GM21447 (cell line): ENCODE measurements around the gene ACP2.
"Not testable (repeated sequence)": the region's sequence is repeated elsewhere in the genome, so short reads cannot be mapped to it uniquely, and the experiment has no call there.

ENCODE experiments used
- ATAC-seq: cut with Tn5 transposase; IDR thresholded peaks from one replicate; pipeline ENCODE4 v1.9.1; 2021; ENCODE audit not compliant: unreplicated experiment

The ACP2 gene

DNA sequence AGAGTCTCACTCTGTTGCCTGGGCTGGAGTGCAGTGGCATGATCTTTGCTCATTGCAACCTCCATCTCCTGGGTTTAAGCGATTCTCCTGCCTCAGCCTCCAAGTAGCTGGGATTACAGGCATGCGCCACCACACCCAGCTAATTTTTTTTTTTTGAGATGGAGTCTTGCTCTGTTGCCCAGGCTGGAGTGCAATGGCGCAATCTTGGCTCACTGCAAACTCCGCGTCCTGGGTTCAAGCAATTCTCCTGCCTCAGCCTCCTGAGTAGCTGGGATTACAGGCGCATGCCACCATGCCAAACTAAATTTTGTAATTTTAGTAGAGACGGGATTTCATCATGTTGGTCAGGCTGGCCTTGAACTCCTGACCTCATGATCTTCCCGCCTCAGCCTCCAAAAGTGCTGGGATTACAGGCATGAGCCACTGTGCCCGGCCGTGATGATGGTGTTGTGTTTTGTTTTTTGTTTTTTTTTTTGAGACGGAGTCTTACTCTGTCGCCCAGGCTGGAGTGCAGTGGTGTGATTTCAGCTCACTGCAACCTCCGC, 40.5 kb downstream of the ACP2 start:
- not testable (repeated sequence) for ATAC-seq

DNA sequence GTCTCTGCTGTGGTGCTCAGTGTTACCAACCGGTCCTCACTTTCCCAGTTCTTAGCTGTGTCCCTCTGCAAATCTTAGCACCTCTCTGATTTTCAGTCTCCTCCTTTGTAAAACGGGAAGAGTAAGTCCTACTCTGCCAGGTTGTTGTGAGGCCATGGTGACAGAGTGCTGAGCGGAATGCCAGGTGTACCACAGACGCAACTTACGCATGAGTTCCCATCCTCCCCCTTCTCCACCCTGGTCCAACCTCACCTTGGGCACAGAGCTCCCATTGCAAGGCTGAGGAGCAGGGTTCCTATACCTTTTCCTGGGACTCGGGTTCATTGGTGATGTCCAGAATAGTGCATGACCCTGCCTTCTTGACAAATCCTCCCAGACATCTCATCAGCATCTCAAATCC, 41.2 kb downstream of the ACP2 start:
- no peak for ATAC-seq

DNA sequence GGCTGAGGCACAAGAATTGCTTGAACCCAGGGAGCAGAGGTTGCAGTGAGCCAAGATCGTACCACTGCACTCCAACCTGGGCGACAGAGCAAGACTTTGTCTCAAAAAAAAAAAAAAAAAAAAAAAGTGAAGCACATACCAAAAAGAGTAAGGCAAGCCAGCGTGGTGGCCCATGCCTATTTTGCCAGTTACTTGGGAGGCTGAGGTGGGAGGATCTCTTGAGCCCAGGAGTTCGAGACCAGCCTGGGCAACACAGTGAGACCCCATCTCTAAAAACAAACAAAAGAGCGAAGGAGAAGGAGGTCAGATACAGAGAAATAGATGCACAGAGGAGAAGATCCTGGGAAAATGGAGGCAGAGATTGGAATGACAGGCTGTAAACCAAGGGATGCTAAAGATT, 42.0 kb downstream of the ACP2 start:
- not testable (repeated sequence) for ATAC-seq

DNA sequence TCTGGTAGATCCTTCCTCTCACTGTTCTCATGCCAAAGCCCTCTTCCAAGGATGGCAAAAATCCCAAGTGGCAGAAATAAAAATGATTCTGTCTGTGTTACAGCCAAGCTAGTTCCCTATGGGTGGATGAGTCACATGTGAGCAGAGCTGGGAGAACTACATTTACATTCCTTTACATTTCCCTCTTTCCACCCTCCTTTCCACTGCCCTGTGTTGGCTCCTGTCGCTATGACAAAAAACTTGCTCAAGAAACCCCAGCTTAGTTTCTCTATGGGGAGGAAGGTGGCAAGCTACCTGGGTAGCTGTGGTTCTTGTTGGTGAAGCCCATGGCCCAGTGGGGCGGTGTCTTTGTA, 44.0 kb downstream of the ACP2 start:
- no peak for ATAC-seq

DNA sequence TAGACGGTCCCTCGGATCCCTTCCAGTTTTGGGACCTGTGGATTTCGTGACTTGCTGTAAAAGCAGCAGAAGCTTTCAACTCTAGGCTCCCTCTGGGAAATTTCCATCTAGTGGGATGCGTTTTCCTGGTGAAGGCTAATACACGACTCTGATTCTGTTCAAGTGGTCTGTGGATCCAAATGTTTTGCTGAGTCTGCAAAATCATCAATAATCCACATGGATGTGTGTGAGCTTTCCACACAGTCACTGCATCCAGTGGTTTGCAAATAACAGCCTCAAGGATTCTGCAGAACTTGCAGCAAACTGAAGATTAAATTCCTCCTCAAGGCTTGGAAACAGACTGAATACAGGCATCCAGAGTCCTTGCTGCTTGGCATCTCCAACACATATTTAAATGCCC, 46.0 kb downstream of the ACP2 start:
- ATAC-seq: no peak

DNA sequence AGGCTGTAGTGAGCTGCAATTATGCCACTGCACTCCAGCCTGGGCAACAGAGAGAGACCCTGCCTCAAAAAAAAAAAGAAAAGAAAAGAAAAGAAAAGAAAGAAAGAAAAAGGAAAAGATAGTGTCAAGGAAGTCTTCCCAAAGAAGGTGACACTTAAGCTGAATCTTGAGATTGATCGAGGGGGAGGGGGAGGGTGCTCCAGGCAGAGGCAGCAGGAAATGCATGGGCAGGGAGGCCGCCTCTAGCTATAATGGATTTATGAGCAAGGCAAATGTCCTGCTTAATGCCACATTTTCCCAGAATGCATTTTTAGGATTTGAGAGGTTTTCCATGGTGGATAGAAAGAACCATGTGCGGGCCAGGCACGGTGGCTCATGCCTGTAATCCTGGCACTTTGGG, 47.6 kb downstream of the ACP2 start:
- ATAC-seq: no peak

DNA sequence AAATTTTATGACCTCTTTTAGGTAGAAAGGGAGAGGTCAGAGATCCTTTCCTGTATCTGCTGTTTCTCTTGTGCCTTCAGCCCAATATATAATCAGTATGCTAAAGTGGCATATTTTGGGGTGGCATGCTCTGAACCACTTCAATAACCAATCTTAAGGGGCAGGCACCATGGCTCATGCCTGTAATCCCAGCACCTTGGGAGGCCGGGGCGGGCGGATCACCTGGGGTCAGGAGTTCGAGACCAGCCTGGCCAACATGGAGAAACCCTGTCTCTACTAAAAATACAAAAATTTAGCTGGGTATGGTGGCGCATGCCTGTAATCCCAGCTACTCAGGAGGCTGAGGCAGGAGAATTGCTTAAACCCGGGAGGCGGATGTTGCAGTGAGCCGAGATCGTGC, 50.5 kb downstream of the ACP2 start:
- ATAC-seq: not testable (repeated sequence)

DNA sequence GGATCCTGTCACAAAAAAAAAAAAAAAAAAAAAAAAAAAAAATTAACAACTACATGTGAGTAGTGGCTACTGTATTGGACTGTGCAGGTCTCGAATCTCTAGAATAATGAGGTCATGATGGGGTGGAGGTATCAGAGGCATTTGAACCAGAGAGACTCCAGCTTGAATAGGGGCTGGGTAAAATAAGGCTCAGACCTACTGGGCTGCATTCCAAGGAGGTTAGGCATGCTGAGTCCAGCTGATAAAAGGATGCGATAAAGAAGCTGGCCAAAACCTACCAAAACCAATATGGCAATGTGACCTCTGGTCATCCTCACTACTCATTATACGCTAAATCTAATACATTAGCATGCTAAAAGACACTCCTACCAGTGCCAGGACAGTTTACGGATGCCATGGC, 56.5 kb downstream of the ACP2 start:
- ATAC-seq: no peak

DNA sequence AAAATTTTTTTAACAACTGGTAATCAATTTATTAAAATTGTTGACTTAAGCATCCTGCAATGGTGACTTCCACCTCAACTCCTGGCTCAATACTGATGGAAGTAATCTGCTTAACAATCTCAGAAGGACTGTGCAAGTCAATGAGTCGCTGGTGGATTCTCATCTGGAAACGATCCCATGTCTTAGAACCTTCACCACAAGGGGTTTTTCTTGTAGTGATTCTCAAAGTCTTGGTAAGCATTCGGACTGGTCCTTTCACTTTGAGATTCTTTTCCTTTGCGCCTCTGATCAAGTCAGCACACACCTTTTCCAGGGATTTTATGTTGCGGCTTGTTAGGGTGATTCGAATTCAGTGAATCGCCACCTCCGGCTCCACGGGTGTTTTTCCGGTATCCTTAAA, 57.5 kb downstream of the ACP2 start:
- ATAC-seq: not testable (repeated sequence)
